Lower leg skin (tissue), 3 donors: ENCODE measurements around the gene ABR.
"Not testable (repeated sequence)": the region's sequence is repeated elsewhere in the genome, so short reads cannot be mapped to it uniquely, and the experiment has no call there.

Experiments
- POLR2A ChIP-seq, 2 donors: fragments of 450-650 bp; IDR thresholded peaks; one replicate each; pipeline ENCODE4 v1.6.1; 2016 to 2017; ENCODE audit warnings: antibody characterized with exemption in 2 of 2, mild to moderate bottlenecking in 1 of 2, moderate library complexity in 1 of 2
- TF ChIP-seq, protein P1 (sequence below), 3 donors: fragments of 450-650 bp; IDR thresholded peaks; one replicate each; pipeline ENCODE4 v1.5.1; 2016; ENCODE audit warnings: antibody characterized with exemption in 3 of 3, mild to moderate bottlenecking in 3 of 3, moderate library complexity in 2 of 3

DNA sequence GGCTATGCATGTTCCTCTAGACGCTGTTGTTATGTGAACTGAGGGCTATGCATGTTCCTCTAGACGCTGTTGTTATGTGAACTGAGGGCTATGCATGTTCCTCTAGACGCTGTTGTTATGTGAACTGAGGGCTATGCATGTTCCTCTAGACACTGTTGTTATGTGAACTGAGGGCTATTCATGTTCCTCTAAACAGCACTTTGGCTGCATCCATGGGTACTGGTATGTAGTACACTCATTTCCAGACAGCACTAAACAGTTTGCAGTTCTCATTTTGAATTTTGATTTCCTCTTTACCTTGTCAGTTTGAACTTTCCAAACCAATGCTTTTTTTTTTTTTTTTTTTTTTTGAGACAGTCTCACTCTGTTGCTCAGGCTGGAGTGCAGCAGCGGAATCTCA lies 114.4 kb downstream of the ABR start:
- TF ChIP-seq, protein P1, sequence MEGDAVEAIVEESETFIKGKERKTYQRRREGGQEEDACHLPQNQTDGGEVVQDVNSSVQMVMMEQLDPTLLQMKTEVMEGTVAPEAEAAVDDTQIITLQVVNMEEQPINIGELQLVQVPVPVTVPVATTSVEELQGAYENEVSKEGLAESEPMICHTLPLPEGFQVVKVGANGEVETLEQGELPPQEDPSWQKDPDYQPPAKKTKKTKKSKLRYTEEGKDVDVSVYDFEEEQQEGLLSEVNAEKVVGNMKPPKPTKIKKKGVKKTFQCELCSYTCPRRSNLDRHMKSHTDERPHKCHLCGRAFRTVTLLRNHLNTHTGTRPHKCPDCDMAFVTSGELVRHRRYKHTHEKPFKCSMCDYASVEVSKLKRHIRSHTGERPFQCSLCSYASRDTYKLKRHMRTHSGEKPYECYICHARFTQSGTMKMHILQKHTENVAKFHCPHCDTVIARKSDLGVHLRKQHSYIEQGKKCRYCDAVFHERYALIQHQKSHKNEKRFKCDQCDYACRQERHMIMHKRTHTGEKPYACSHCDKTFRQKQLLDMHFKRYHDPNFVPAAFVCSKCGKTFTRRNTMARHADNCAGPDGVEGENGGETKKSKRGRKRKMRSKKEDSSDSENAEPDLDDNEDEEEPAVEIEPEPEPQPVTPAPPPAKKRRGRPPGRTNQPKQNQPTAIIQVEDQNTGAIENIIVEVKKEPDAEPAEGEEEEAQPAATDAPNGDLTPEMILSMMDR (IDR thresholded peaks at IDR 0.05) = not testable (repeated sequence)
- TF ChIP-seq POLR2A (IDR thresholded peaks at IDR 0.05) = not testable (repeated sequence)
